HL-60 (cell line): ENCODE measurements around the gene SUGP2.

Experiments used
- DNase-seq, 2 experiments: peaks; one replicate each; pipeline ENCODE4 v3.0.0-alpha.2; 2010 to 2020; ENCODE audit warnings: low read depth in 1 of 2, low spot score in 1 of 2
- H3K27ac ChIP-seq: fragments of 250-450 bp; sonication (Bioruptor Pico); replicated peaks from 2 replicates; pipeline ENCODE4 v1.5.1; 2020; ENCODE audit warnings: mild to moderate bottlenecking, moderate library complexity
- H3K27me3 ChIP-seq: fragments of 250-450 bp; sonication (Bioruptor Pico); 2 replicates; pipeline ENCODE4 v1.5.1; 2021; ENCODE audit warnings: mild to moderate bottlenecking, moderate library complexity; ENCODE audit not compliant: insufficient read depth, poor library complexity, severe bottlenecking
- H3K4me3 ChIP-seq: replicated peaks from 2 replicates; pipeline ENCODE4 v1.5.1; 2011; ENCODE audit warnings: mild to moderate bottlenecking, control low read depth, low read length; ENCODE audit not compliant: insufficient read depth
- CTCF ChIP-seq: IDR thresholded peaks from one replicate; pipeline ENCODE4 v1.5.1; 2011; ENCODE audit warnings: low read length, control low read depth, inconsistent platforms; ENCODE audit not compliant: insufficient read depth
- GABPA ChIP-seq: IDR thresholded peaks from 2 replicates; pipeline ENCODE4 v1.6.1; 2012; ENCODE audit warnings: low read depth
- POLR2AphosphoS5 ChIP-seq: IDR thresholded peaks from 2 replicates; pipeline ENCODE4 v1.6.1; 2012; ENCODE audit warnings: low read depth
- REST ChIP-seq: IDR thresholded peaks from 2 replicates; pipeline ENCODE4 v1.6.1; 2012; ENCODE audit warnings: low read depth; ENCODE audit not compliant: insufficient replicate concordance
- SPI1 ChIP-seq: IDR thresholded peaks from 2 replicates; pipeline ENCODE4 v1.6.1; 2012; ENCODE audit warnings: low read depth, mild to moderate bottlenecking, borderline replicate concordance

SUGP2 gene

GRCh38 chr19:19068659-19069654 lies 35.6 kb upstream of the SUGP2 start:
- no peak for DNase-seq
- Histone ChIP-seq H3K27me3 (no peaks in the 10 kb centered on the region), H3K27ac (no peak overlapping the region), H3K4me3 (no peak overlapping the region)
- TF ChIP-seq POLR2AphosphoS5 (no peak), GABPA (no peak), REST (no peak), CTCF (no peak), SPI1 (no peak)

GRCh38 chr19:19067276-19068072 lies 34.2 kb upstream of the SUGP2 start:
- no peak overlapping the region for H3K4me3 ChIP-seq
- H3K27ac ChIP-seq, result no peak overlapping the region
- H3K27me3 ChIP-seq, result no peaks in the 10 kb centered on the region
- DNase-seq, result peak in 1 of 2 experiments; percentile 23
- TF ChIP-seq SPI1, result no peak
- TF ChIP-seq CTCF, result no peak
- no peak for TF ChIP-seq REST
- no peak for TF ChIP-seq GABPA
- TF ChIP-seq POLR2AphosphoS5, result no peak

- Histone ChIP-seq H3K27me3 (no peaks in the 10 kb centered on the region), H3K27ac (no peak overlapping the region), H3K4me3 (no peak overlapping the region)
- no peak for DNase-seq
- TF ChIP-seq REST (no peak), GABPA (no peak), POLR2AphosphoS5 (no peak), SPI1 (no peak), CTCF (no peak)
These were observed 31.8 kb upstream of the SUGP2 start for GRCh38 chr19:19064811-19065745.
